GM12878 (cell line): ENCODE measurements around the gene RSL24D1.

Experiments used
- BCL3 ChIP-seq: IDR thresholded peaks from 2 replicates; pipeline ENCODE4 v1.6.1; 2011; ENCODE audit warnings: borderline replicate concordance, low read depth, mild to moderate bottlenecking, moderate library complexity, low read length; ENCODE audit not compliant: insufficient read depth, poor library complexity, severe bottlenecking
- CEBPB ChIP-seq, 2 experiments: fragments of 150-350 bp in 1 of 2; IDR thresholded peaks; 2 replicates each; pipeline ENCODE4 v1.6.1; 2012 to 2014; ENCODE audit warnings: low read depth in 2 of 2, low read length in 2 of 2, borderline replicate concordance in 1 of 2, inconsistent platforms in 1 of 2
- CREM ChIP-seq: IDR thresholded peaks from 2 replicates; pipeline ENCODE4 v1.6.1; 2014; ENCODE audit warnings: antibody characterized with exemption, low read depth
- CTCF ChIP-seq, 3 experiments: IDR thresholded peaks in 2 of 3; conservative IDR thresholded peaks in 1 of 3; 2 replicates each; pipeline ENCODE4 v1.5.1; 2011; ENCODE audit warnings: low read depth in 3 of 3, low read length in 3 of 3, mild to moderate bottlenecking in 3 of 3, control low read depth in 2 of 3, moderate library complexity in 2 of 3, inconsistent platforms in 1 of 3, mixed read lengths in 1 of 3; ENCODE audit not compliant: control insufficient read depth in 2 of 3, insufficient read depth in 1 of 3; ENCODE audit errors: extremely low read depth in 1 of 3
- ESRRA ChIP-seq: IDR thresholded peaks from 2 replicates; pipeline ENCODE4 v1.6.1; 2012; ENCODE audit warnings: mild to moderate bottlenecking, low read length, improper control_type of control experiment
- EZH2 ChIP-seq: IDR thresholded peaks from 2 replicates; pipeline ENCODE4 v1.6.1; 2012; ENCODE audit warnings: low read depth, mild to moderate bottlenecking, control low read depth, inconsistent platforms, low read length, borderline replicate concordance; ENCODE audit not compliant: control insufficient read depth
- NFIC ChIP-seq: IDR thresholded peaks from 2 replicates; pipeline ENCODE4 v1.6.1; 2012; ENCODE audit warnings: low read depth, mild to moderate bottlenecking, inconsistent platforms, low read length, moderate library complexity
- POLR2A ChIP-seq: IDR thresholded peaks from 2 replicates; pipeline ENCODE4 v1.6.1; 2011; ENCODE audit warnings: low read depth, mild to moderate bottlenecking, low read length
- POLR2AphosphoS5 ChIP-seq: IDR thresholded peaks from 2 replicates; pipeline ENCODE4 v1.6.1; 2011; ENCODE audit warnings: mild to moderate bottlenecking, low read length, inconsistent platforms
- SRF ChIP-seq, 2 experiments: IDR thresholded peaks; 2 replicates each; pipeline ENCODE4 v1.6.1; 2011; ENCODE audit warnings: low read depth in 2 of 2, low read length in 2 of 2, mild to moderate bottlenecking in 1 of 2, moderate library complexity in 1 of 2
- TCF3 ChIP-seq: IDR thresholded peaks from 2 replicates; pipeline ENCODE4 v1.6.1; 2012; ENCODE audit warnings: low read depth, mild to moderate bottlenecking, low read length, borderline replicate concordance; ENCODE audit not compliant: insufficient read depth
- TCF7 ChIP-seq: IDR thresholded peaks from 2 replicates; pipeline ENCODE4 v1.6.1; 2014; ENCODE audit warnings: antibody characterized with exemption, borderline replicate concordance

- TF ChIP-seq POLR2A (no peak), TCF7 (no peak), CTCF (IDR thresholded peaks at IDR 0.05 in 2 of 3, conservative IDR thresholded peaks at IDR 0.05 in 1 of 3; ENCODE audit: control insufficient read depth in 2 of 3, extremely low read depth in 1 of 3, insufficient read depth in 1 of 3, low read depth in 3 of 3, low read length in 3 of 3) (no peak), ESRRA (no peak), POLR2AphosphoS5 (no peak), SRF (IDR thresholded peaks at IDR 0.05; ENCODE audit: low read depth in 2 of 2, low read length in 2 of 2) (no peak), CREM (no peak), NFIC (no peak), CEBPB (IDR thresholded peaks at IDR 0.05; ENCODE audit: borderline replicate concordance in 1 of 2, low read depth in 2 of 2, low read length in 2 of 2) (no peak), BCL3 (no peak), EZH2 (no peak), TCF3 (no peak)
Measured at GRCh38 chr15:55239440-55240124, 42.8 kb upstream of the RSL24D1 start.
